SK-N-SH (cell line): ENCODE measurements around the gene ADGRL3. TPM values are rescaled to one million over a fixed set of nuclear protein-coding genes. Genes with fewer than 3 reads are reported as not detected.

ENCODE experiments used
- CTCF ChIA-PET: fragments of 300-600, 350-600 bp; formaldehyde crosslinking; extraction: SDS; loops from one replicate; lab custom pipeline; 2021; lab: Yijun Ruan, JAX
- POLR2A ChIA-PET: fragments of 350-600 bp; sonication (Branson Sonifier 250); formaldehyde crosslinking; extraction: SDS; loops from one replicate; lab custom pipeline; 2020; ENCODE audit warnings: antibody characterized with exemption, inconsistent platforms; lab: Yijun Ruan, JAX
- DNase-seq: peaks from one replicate; pipeline ENCODE4 v3.0.0; 2012
- H2AFZ ChIP-seq: fragments of 200-600 bp; sonication (generic); 2 replicates; pipeline ENCODE4 v1.8.1; 2016; ENCODE audit warnings: antibody characterized with exemption, mild to moderate bottlenecking, low read depth
- H3F3A ChIP-seq: fragments of 200-600 bp; sonication (generic); replicated peaks from 2 replicates; pipeline ENCODE3; 2016; ENCODE audit warnings: antibody characterized with exemption, mild to moderate bottlenecking; ENCODE audit not compliant: insufficient read depth
- H3K27ac ChIP-seq, 2 experiments: fragments of 200-500 bp in 1 of 2; fragments of 200-600 bp in 1 of 2; sonication (Bioruptor generic) in 1 of 2; sonication (generic), shearing (Covaris generic) in 1 of 2; 2 replicates each; pipeline versions ENCODE4 v1.5.1 to v1.6.1; 2014 to 2016; ENCODE audit warnings: low read depth in 2 of 2, inconsistent platforms in 1 of 2, low read length in 1 of 2, mild to moderate bottlenecking in 1 of 2, mixed read lengths in 1 of 2
- H3K27me3 ChIP-seq: fragments of 200-600 bp; sonication (generic), shearing (Covaris generic); 2 replicates; pipeline ENCODE4 v1.6.1; 2016; ENCODE audit warnings: mixed run types; ENCODE audit not compliant: insufficient read depth
- H3K36me3 ChIP-seq, 2 experiments: fragments of 200-500 bp in 1 of 2; fragments of 200-600 bp in 1 of 2; sonication (Bioruptor generic) in 1 of 2; sonication (generic) in 1 of 2; replicated peaks in 1 of 2; 2 replicates each; pipeline versions ENCODE3 to v1.5.1; 2014 to 2016; ENCODE audit warnings: low read length in 1 of 2, mild to moderate bottlenecking in 1 of 2; ENCODE audit not compliant: insufficient read depth in 2 of 2, control insufficient read depth in 1 of 2
- H3K4me1 ChIP-seq, 2 experiments: fragments of 200-500 bp in 1 of 2; fragments of 200-600 bp in 1 of 2; sonication (Bioruptor generic) in 1 of 2; sonication (generic), shearing (Covaris generic) in 1 of 2; 2 replicates each; pipeline versions ENCODE4 v1.5.1 to v1.6.1; 2014 to 2016; ENCODE audit warnings: low read depth in 1 of 2, low read length in 1 of 2, mixed run types in 1 of 2; ENCODE audit not compliant: insufficient read depth in 2 of 2, control insufficient read depth in 1 of 2
- H3K4me2 ChIP-seq: fragments of 200-600 bp; sonication (generic), shearing (Covaris generic); 2 replicates; pipeline ENCODE4 v1.6.1; 2017; ENCODE audit warnings: mixed run types
- H3K4me3 ChIP-seq, 2 experiments: fragments of 200-500 bp in 1 of 2; fragments of 200-600 bp in 1 of 2; sonication (Bioruptor generic) in 1 of 2; sonication (generic), shearing (Covaris generic) in 1 of 2; 2 replicates each; pipeline versions ENCODE4 v1.5.1 to v1.8.1; 2014 to 2016; ENCODE audit warnings: low read depth in 2 of 2, inconsistent platforms in 1 of 2, low read length in 1 of 2, mild to moderate bottlenecking in 1 of 2, mixed read lengths in 1 of 2, moderate library complexity in 1 of 2
- H3K79me2 ChIP-seq: fragments of 200-600 bp; sonication (generic); 2 replicates; pipeline ENCODE4 v1.8.1; 2017; ENCODE audit warnings: mild to moderate bottlenecking; ENCODE audit not compliant: insufficient read depth
- H3K9ac ChIP-seq: fragments of 200-600 bp; sonication (generic); 2 replicates; pipeline ENCODE4 v1.6.1; 2017; ENCODE audit warnings: mixed run types
- H3K9me2 ChIP-seq: fragments of 200-600 bp; sonication (generic); 2 replicates; pipeline ENCODE4 v1.6.1; 2017; ENCODE audit warnings: mixed run types
- H3K9me3 ChIP-seq: fragments of 200-600 bp; sonication (generic); 2 replicates; pipeline ENCODE4 v1.6.1; 2017; ENCODE audit warnings: mixed run types, mild to moderate bottlenecking, moderate library complexity
- H4K20me1 ChIP-seq: fragments of 200-600 bp; sonication (generic); 2 replicates; pipeline ENCODE4 v1.6.1; 2017; ENCODE audit warnings: mild to moderate bottlenecking, mixed run types; ENCODE audit not compliant: insufficient read depth
- EP300 ChIP-seq, 2 experiments: IDR thresholded peaks; 2 replicates each; pipeline versions ENCODE4 v1.4.0 to v1.6.1; 2012; ENCODE audit warnings: borderline replicate concordance in 1 of 2, low read depth in 1 of 2, low read length in 1 of 2
- EZH2phosphoT487 ChIP-seq: fragments of 200-600 bp; sonication (generic); IDR thresholded peaks from 2 replicates; pipeline ENCODE4 v1.6.1; 2017; ENCODE audit warnings: low read depth, mixed run types, mild to moderate bottlenecking, antibody characterized with exemption, moderate library complexity, borderline replicate concordance
- FOSL2 ChIP-seq: IDR thresholded peaks from 2 replicates; pipeline ENCODE4 v1.4.0; 2012; ENCODE audit warnings: low read depth, mild to moderate bottlenecking, moderate library complexity, borderline replicate concordance
- FOXJ3 ChIP-seq: sonication (generic); formaldehyde crosslinking; IDR thresholded peaks from 2 replicates; pipeline ENCODE4 v1.5.1; 2020; ENCODE audit warnings: mild to moderate bottlenecking, missing genetic modification reagents
- FOXM1 ChIP-seq: IDR thresholded peaks from 2 replicates; pipeline ENCODE4 v1.4.0; 2012; ENCODE audit warnings: low read depth, mild to moderate bottlenecking
- GABPA ChIP-seq: IDR thresholded peaks from 2 replicates; pipeline ENCODE4 v1.4.0; 2012; ENCODE audit warnings: low read depth, mild to moderate bottlenecking
- GATA2 ChIP-seq: sonication (generic); formaldehyde crosslinking; IDR thresholded peaks from 2 replicates; pipeline ENCODE4 v1.5.0; 2020; ENCODE audit warnings: mild to moderate bottlenecking, missing genetic modification reagents
- JUND ChIP-seq: IDR thresholded peaks from 2 replicates; pipeline ENCODE4 v1.4.0; 2012
- MXI1 ChIP-seq: IDR thresholded peaks from 2 replicates; pipeline ENCODE4 v1.6.1; 2012; ENCODE audit warnings: mild to moderate bottlenecking, low read depth, low read length, improper control_type of control experiment
- NFIC ChIP-seq: IDR thresholded peaks from 2 replicates; pipeline ENCODE4 v1.4.0; 2012; ENCODE audit warnings: borderline replicate concordance
- PBX3 ChIP-seq: IDR thresholded peaks from 2 replicates; pipeline ENCODE4; 2012
- POLR2AphosphoS5 ChIP-seq: IDR thresholded peaks from 2 replicates; pipeline ENCODE4 v1.6.1; 2012; ENCODE audit warnings: low read depth, low read length
- RAD21 ChIP-seq: IDR thresholded peaks from 2 replicates; pipeline ENCODE4 v1.6.1; 2012; ENCODE audit warnings: mild to moderate bottlenecking, low read length
- RCOR1 ChIP-seq: fragments of 150-350 bp; IDR thresholded peaks from 2 replicates; pipeline ENCODE4 v1.6.1; 2017; ENCODE audit warnings: antibody characterized with exemption, low read length
- REST ChIP-seq: IDR thresholded peaks from 2 replicates; pipeline ENCODE4 v1.6.1; 2012; ENCODE audit warnings: mild to moderate bottlenecking, low read depth, low read length, moderate library complexity
- RXRA ChIP-seq: IDR thresholded peaks from 2 replicates; pipeline ENCODE4 v1.4.0; 2012; ENCODE audit warnings: low read depth, mild to moderate bottlenecking, borderline replicate concordance
- SMC3 ChIP-seq: IDR thresholded peaks from 2 replicates; pipeline ENCODE4 v1.6.1; 2012; ENCODE audit warnings: low read depth, low read length, improper control_type of control experiment
- TAF1 ChIP-seq: IDR thresholded peaks from 2 replicates; pipeline ENCODE4 v1.6.1; 2012; ENCODE audit warnings: low read depth, mild to moderate bottlenecking, low read length, moderate library complexity, borderline replicate concordance
- ZBTB33 ChIP-seq: IDR thresholded peaks from 2 replicates; pipeline ENCODE4 v1.4.0; 2012; ENCODE audit warnings: low read depth, borderline replicate concordance
- WGBS: methylation state at CpG from one replicate; pipeline ENCODE4 v1.1.6; 2017; ENCODE audit warnings: low lambda C conversion rate; 5-methylcytosine and 5-hydroxymethylcytosine counted together
- polyA plus RNA-seq, 3 experiments: library from polyadenylated mRNA; depleted of rRNA; stranded (reverse); fragments of >200 nt; gene quantifications; 2 replicates each; pipeline ENCODE4 v1.2.3, GENCODE V29; 2012

Gene ADGRL3
- polyA plus RNA-seq, 1 of the 3 experiments (the other 2 are of a cell fraction): 0.03 TPM

- no peaks in the 10 kb centered on the region for H3K36me3 ChIP-seq
- TF ChIP-seq EP300 (IDR thresholded peaks at IDR 0.05; ENCODE audit: borderline replicate concordance in 1 of 2, low read depth in 1 of 2, low read length in 1 of 2): no peak
- TF ChIP-seq GATA2 (CRISPR knock-in tag): no peak
- no peak for TF ChIP-seq RXRA
- no peak for TF ChIP-seq FOXJ3 (CRISPR knock-in tag)
- TF ChIP-seq EZH2phosphoT487: no peak
- no peak for TF ChIP-seq POLR2AphosphoS5
- no peak for TF ChIP-seq MXI1
- TF ChIP-seq RCOR1: no peak
- no peak for TF ChIP-seq FOXM1
- TF ChIP-seq NFIC: no peak
- TF ChIP-seq REST: no peak
- no peak for TF ChIP-seq JUND
- TF ChIP-seq FOSL2: no peak
- no peak for TF ChIP-seq SMC3
- TF ChIP-seq PBX3: no peak
- no peak for TF ChIP-seq ZBTB33
- TF ChIP-seq GABPA: no peak
- TF ChIP-seq RAD21: no peak
- TF ChIP-seq TAF1: no peak
- no peak overlapping the region for H3K4me3 ChIP-seq
- no peak overlapping the region for H3K9ac ChIP-seq
- DNase-seq: no peak
- 11% methylated on average over 1 of the region's 1 CpG for WGBS
- no peaks in the 10 kb centered on the region for H3K9me2 ChIP-seq
- no peaks in the 10 kb centered on the region for H3F3A ChIP-seq
- POLR2A ChIA-PET: no interaction called here
- no peak overlapping the region for H2AFZ ChIP-seq
- H3K9me3 ChIP-seq: no peaks in the 10 kb centered on the region; the same call in 1 of the 2 replicates
- H3K27me3 ChIP-seq: no peaks in the 10 kb centered on the region
- no peaks in the 10 kb centered on the region for H4K20me1 ChIP-seq
- H3K79me2 ChIP-seq: no peaks in the 10 kb centered on the region
- no peak overlapping the region for H3K27ac ChIP-seq
- no peaks in the 10 kb centered on the region for H3K4me1 ChIP-seq
- CTCF ChIA-PET: no interaction called here
- H3K4me2 ChIP-seq: no peak overlapping the region
These were observed 428.6 kb downstream of the ADGRL3 start for GRCh38 chr4:61628727-61629126.
